Activated CD4-positive, alpha-beta T cell treated with anti-CD3 and anti-CD28 coated beads for 36 hours (primary cell): Measurements from ENCODE around the gene CLEC4M. TPM values are rescaled to one million over a fixed set of nuclear protein-coding genes. Genes with fewer than 3 reads are reported as not detected.
"Not testable (repeated sequence)": the region's sequence is repeated elsewhere in the genome, so short reads cannot be mapped to it uniquely, and the experiment has no call there.

Experiments used
- ATAC-seq: fragments of 200-7000 bp; cut with Tn5 transposase; one replicate; pipeline ENCODE4 v1.10.0; 2021; ENCODE audit warnings: mild to moderate bottlenecking, moderate library complexity
- CTCF ChIA-PET: fragments of 350-600 bp; sonication (Branson Sonifier 250); formaldehyde crosslinking; loops from one replicate; lab custom pipeline; 2021; ENCODE audit warnings: antibody characterized with exemption; lab: Charles Lee
- POLR2A ChIA-PET: fragments of 350-600 bp; sonication (Branson Sonifier 250); formaldehyde crosslinking; loops from one replicate; lab custom pipeline; 2021; ENCODE audit warnings: antibody characterized with exemption, inconsistent platforms; lab: Charles Lee
- DNase-seq: peaks from one replicate; pipeline ENCODE4 v3.0.0-alpha.2; 2020
- H3K27ac Mint-ChIP-seq: one replicate; pipeline ENCODE4 v1.8.0; 2021; ENCODE audit warnings: mixed read lengths
- H3K27me3 Mint-ChIP-seq: one replicate; pipeline ENCODE4 v1.8.0; 2021; ENCODE audit warnings: mixed read lengths
- H3K36me3 Mint-ChIP-seq: one replicate; pipeline ENCODE4 v1.8.0; 2021; ENCODE audit warnings: low read depth, mixed read lengths
- H3K4me1 Mint-ChIP-seq: one replicate; pipeline ENCODE4 v1.8.0; 2021; ENCODE audit warnings: mixed read lengths
- H3K4me3 Mint-ChIP-seq: one replicate; pipeline ENCODE4 v1.8.0; 2021; ENCODE audit warnings: mild to moderate bottlenecking, moderate library complexity, mixed read lengths
- H3K9me3 Mint-ChIP-seq: one replicate; pipeline ENCODE4 v1.8.0; 2021; ENCODE audit warnings: low read depth, mixed read lengths
- intact Hi-C, 2 experiments: fragments of 100-400 bp; cut with DNase I in 1 of 2; cut with micrococcal nuclease in 1 of 2; formaldehyde crosslinking; loops; one replicate each; pipeline versions ENCODE4 v1.14.2 to v1.15.1; 2022 to 2024; cut with DNase I, micrococcal nuclease
- total RNA-seq, 2 experiments: library from RNA; stranded (reverse); gene quantifications; one replicate each; pipeline ENCODE4 v1.2.3, GENCODE V29; 2021

CLEC4M gene
- total RNA-seq, 2 experiments from 2014 or later: not detected

- CTCF ChIA-PET: no interaction called here
- Mint-ChIP-seq H3K4me3 (no peak overlapping the region), H3K27ac (peak overlapping the region; percentile 13), H3K9me3 (peaks cover 19% of the 10 kb centered on the region), H3K27me3 (peaks cover 29% of the 10 kb centered on the region), H3K36me3 (peaks cover 5% of the 10 kb centered on the region), H3K4me1 (peaks cover 11% of the 10 kb centered on the region)
- DNase-seq (peak; percentile 36), ATAC-seq (no peak)
- POLR2A ChIA-PET: no interaction called here
- intact Hi-C loops: no loop called here
These were observed 52.3 kb downstream of the CLEC4M start for GRCh38 chr19:7815325-7815724.

- Mint-ChIP-seq H3K9me3 (peaks cover 16% of the 10 kb centered on the region), H3K4me1 (peaks cover 11% of the 10 kb centered on the region), H3K27me3 (peaks cover 31% of the 10 kb centered on the region)
- CTCF ChIA-PET, DNase-seq, H3K27ac Mint-ChIP-seq, H3K36me3 Mint-ChIP-seq, ATAC-seq, intact Hi-C loops, H3K4me3 Mint-ChIP-seq, POLR2A ChIA-PET: not testable (repeated sequence)
These were observed 53.0 kb downstream of the CLEC4M start for GRCh38 chr19:7816040-7816439.

- ChIA-PET POLR2A (no interaction called here), CTCF (interaction anchor here (1.1 to 1.9 kb wide), 2 partner anchors 18 to 162 kb away, joined by 3 to 11 read pairs; no protein-coding TSS in a partner anchor)
- peaks cover 11% of the 10 kb centered on the region for H3K4me1 Mint-ChIP-seq
- H3K36me3 Mint-ChIP-seq: no peaks in the 10 kb centered on the region
- peaks cover 7% of the 10 kb centered on the region for H3K9me3 Mint-ChIP-seq
- no peak overlapping the region for H3K4me3 Mint-ChIP-seq
- ATAC-seq: no peak
- intact Hi-C loops: no loop called here
- peaks cover 27% of the 10 kb centered on the region for H3K27me3 Mint-ChIP-seq
- DNase-seq: no peak
- no peak overlapping the region for H3K27ac Mint-ChIP-seq
These were observed 54.8 kb downstream of the CLEC4M start for GRCh38 chr19:7817801-7818200.

GRCh38 chr19:7818806-7819205 lies 55.8 kb downstream of the CLEC4M start:
- intact Hi-C loops: no loop called here
- DNase-seq (no peak), ATAC-seq (no peak)
- Mint-ChIP-seq H3K4me1 (peaks cover 11% of the 10 kb centered on the region), H3K27me3 (peaks cover 29% of the 10 kb centered on the region), H3K36me3 (no peaks in the 10 kb centered on the region), H3K9me3 (peaks cover 7% of the 10 kb centered on the region), H3K27ac (no peak overlapping the region), H3K4me3 (no peak overlapping the region)
- POLR2A ChIA-PET: no interaction called here
- CTCF ChIA-PET: interaction anchor here (0.5 to 1.1 kb wide), 4 partner anchors 34 to 505 kb away, joined by 3 to 4 read pairs (median 3); no protein-coding TSS in a partner anchor

Other genes starting within 250 kb of the CLEC4M start
- gene ZNF358, start 247.1 kb upstream of the CLEC4M start, total RNA-seq: 1 to 10 TPM; 5.1 to 8.5 TPM
- gene MCOLN1, start 240.6 kb upstream of the CLEC4M start, total RNA-seq: 1 to 10 TPM; 6.7 to 7.7 TPM
- 100 to 1,000 TPM in 1 of 2 experiments, 10 to 100 TPM in 1; 82.2 to 108 TPM for gene PNPLA6, start 227.5 kb upstream of the CLEC4M start, total RNA-seq
- under 1 TPM; 0.50 to 0.58 TPM for gene CAMSAP3, start 167.4 kb upstream of the CLEC4M start, total RNA-seq
- 10 to 100 TPM; 45.9 to 48.3 TPM for gene XAB2, start 133.7 kb upstream of the CLEC4M start, total RNA-seq
- gene PET100, start 133.4 kb upstream of the CLEC4M start, total RNA-seq: 10 to 100 TPM; 45.1 to 99.4 TPM
- gene PCP2, start 129.5 kb upstream of the CLEC4M start, total RNA-seq: 1 to 10 TPM; 1.7 to 1.8 TPM
- gene STXBP2, start 126.1 kb upstream of the CLEC4M start, total RNA-seq: 10 to 100 TPM; 75.2 to 83.0 TPM
- not detected for gene RETN, start 94.2 kb upstream of the CLEC4M start, total RNA-seq
- not detected for gene MCEMP1, start 86.2 kb upstream of the CLEC4M start, total RNA-seq
- 10 to 100 TPM; 90.2 to 95.2 TPM for gene TRAPPC5, start 82.4 kb upstream of the CLEC4M start, total RNA-seq
- 1 to 10 TPM; 2.6 to 3.5 TPM for gene FCER2, start 61.1 kb upstream of the CLEC4M start, total RNA-seq
- gene CLEC4G, start 31.1 kb upstream of the CLEC4M start, total RNA-seq: not detected
- not detected for gene CD209, start 15.7 kb upstream of the CLEC4M start, total RNA-seq
- 1 to 10 TPM; 4.8 to 5.9 TPM for gene EVI5L, start 67.0 kb downstream of the CLEC4M start, total RNA-seq
- under 1 TPM; 0.09 to 0.14 TPM for gene PRR36, start 111.1 kb downstream of the CLEC4M start, total RNA-seq
- not detected for gene LRRC8E, start 125.3 kb downstream of the CLEC4M start, total RNA-seq
- 10 to 100 TPM; 32.2 to 33.7 TPM for gene MAP2K7, start 140.6 kb downstream of the CLEC4M start, total RNA-seq
- gene TGFBR3L, start 151.6 kb downstream of the CLEC4M start, total RNA-seq: 1 to 10 TPM; 2.6 to 3.2 TPM
- 10 to 100 TPM; 14.6 to 16.2 TPM for gene SNAPC2, start 157.1 kb downstream of the CLEC4M start, total RNA-seq
- under 1 TPM; 0.47 to 0.82 TPM for gene CTXN1, start 162.9 kb downstream of the CLEC4M start, total RNA-seq
- 10 to 100 TPM; 80.4 to 84.0 TPM for gene TIMM44, start 180.4 kb downstream of the CLEC4M start, total RNA-seq
- 100 to 1,000 TPM; 149 to 184 TPM for gene ELAVL1, start 242.4 kb downstream of the CLEC4M start, total RNA-seq